Suprapubic skin (tissue), 4 donors: ENCODE data around the gene SLC30A7.

Source experiments
- CTCF ChIP-seq, 2 donors: fragments of 200-600 bp in 1 of 2; fragments of 450-650 bp in 1 of 2; sonication (generic) in 1 of 2; IDR thresholded peaks; one replicate each; pipeline ENCODE4 v1.5.1; 2016 to 2019; ENCODE audit warnings: antibody characterized with exemption in 2 of 2, mild to moderate bottlenecking in 1 of 2, moderate library complexity in 1 of 2
- EP300 ChIP-seq: sonication (generic); formaldehyde crosslinking; IDR thresholded peaks from one replicate; pipeline ENCODE4 v1.6.1; 2017; ENCODE audit warnings: antibody characterized with exemption
- POLR2A ChIP-seq, 2 donors: fragments of 450-650 bp; IDR thresholded peaks; one replicate each; pipeline ENCODE4 v1.6.1; 2017; ENCODE audit warnings: antibody characterized with exemption in 2 of 2, mild to moderate bottlenecking in 2 of 2, moderate library complexity in 2 of 2
- POLR2AphosphoS5 ChIP-seq, 3 donors: sonication (generic); formaldehyde crosslinking; IDR thresholded peaks; one replicate each; pipeline ENCODE4 v1.6.1; 2017; ENCODE audit warnings: antibody characterized with exemption in 3 of 3

- TF ChIP-seq CTCF (IDR thresholded peaks at IDR 0.05) = no peak
- TF ChIP-seq POLR2A (IDR thresholded peaks at IDR 0.05) = no peak
- no peak for TF ChIP-seq POLR2AphosphoS5 (IDR thresholded peaks at IDR 0.05)
- no peak for TF ChIP-seq EP300
Measured at GRCh38 chr1:101008229-101008834, 112.4 kb downstream of the SLC30A7 start.
